Measurements from ENCODE around the gene DMRT2.

Gene DMRT2

DNA sequence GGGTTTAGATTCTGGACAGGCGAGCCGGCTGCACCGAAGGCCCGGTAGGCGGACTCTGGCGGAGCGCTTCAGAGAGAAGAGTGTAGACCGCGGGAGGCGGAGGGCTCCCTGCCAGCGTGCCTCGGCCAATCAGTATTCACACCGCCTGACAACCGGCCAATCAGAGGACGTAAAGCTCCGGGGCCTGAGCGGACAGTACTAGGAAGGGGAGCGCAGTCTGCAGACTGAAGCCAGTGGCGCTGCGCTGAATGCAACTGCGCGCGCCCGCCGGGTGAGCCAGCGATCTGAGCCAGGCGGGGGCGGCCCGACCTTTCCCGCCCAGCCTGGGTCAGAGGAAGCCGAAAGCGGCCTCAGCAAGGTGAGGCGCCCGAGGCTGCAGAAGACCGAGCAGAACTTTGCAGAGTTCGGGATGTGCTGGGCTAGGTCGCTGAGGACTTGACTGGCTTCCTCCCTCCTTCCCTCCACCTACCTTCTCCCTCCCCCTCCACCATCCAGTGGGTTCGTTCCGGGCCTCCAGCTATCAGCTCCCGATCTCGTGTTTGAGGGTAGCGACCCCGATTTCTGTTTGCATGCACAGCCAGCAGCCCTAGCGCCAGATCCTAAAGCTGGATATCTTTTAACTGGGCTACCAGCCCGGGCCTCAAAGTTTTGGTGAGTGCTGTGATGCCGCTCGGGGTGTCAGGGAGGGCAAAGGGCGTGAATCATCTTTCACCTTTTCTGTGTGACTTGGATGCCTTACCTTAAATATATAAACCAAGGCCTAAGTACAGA, at the start of gene DMRT2:
Gene DMRT2, plus strand, starts transcription at position 233 of the 771 bp plus-strand sequence. CDS start 1,257 bp downstream, outside the sequence.
- no peak for DNase-seq

DNA sequence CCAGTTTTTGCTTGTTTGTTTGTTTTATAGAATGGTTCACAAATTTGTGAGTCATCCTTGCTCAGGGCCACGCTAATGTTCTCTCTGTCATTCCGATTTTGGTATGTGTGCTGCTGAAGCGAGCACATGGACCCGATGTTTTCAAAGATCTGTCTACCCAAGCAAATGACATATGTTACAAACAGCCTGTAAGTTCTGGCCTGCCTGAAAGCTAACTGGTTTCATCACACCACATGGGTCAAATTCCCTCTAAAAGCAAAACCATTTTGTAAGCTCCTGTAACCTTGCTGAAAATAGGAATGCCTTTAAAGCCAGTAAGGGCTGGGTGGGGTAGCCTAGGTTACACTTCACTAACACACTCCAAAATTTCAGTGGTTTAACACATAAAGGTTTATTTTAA, 48.3 kb upstream of the DMRT2 start:
- DNase-seq, result no peak

DNA sequence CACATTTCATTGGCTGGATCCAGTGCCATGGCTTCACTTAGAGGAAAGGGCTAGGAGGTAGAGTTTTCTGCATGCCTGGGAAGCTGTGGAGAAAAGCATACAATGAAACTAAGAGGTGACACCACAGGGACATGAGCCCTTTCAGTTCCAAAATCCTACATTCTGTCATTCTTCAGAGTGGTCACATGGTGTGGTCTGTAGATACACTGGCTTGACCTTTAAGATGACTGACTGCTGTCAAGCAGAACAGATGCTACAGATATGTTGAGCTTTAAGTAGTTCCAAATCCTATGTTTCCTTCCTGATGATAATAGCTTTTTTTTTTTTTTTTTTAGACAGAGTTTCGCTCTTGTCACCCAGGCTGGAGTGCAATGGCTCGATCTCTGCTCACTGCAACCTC, 47.5 kb upstream of the DMRT2 start:
- no peak for DNase-seq

DNA sequence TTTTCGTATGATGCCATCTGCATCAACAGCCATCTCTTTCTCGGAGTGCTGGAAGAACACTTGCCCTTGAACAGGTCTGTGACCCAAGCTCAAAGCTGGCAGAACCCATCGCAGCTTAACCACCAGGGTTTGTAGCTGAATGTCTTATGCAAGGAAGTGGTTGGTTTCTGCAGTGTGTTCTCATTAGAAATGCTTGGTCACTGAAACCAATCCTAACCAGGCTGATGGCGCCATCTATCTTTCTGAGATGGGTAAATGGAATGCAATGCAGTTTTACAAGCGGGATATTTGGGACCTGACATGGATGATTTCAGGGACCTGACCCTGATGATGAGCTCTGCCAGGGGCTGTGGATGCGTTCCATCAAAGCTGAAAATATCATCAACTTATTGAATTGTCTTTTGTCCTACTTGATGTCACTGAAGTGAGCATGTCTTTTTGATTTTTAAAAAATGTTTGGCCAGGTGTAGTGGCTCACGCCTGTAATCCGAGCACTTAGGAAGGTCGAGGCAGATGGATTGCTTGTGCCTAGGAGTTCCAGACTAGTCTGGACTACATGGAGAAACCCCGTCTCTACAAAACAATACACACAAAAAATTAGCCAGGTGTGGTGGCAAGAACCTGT, 45.0 kb upstream of the DMRT2 start:
- no peak for DNase-seq

DNA sequence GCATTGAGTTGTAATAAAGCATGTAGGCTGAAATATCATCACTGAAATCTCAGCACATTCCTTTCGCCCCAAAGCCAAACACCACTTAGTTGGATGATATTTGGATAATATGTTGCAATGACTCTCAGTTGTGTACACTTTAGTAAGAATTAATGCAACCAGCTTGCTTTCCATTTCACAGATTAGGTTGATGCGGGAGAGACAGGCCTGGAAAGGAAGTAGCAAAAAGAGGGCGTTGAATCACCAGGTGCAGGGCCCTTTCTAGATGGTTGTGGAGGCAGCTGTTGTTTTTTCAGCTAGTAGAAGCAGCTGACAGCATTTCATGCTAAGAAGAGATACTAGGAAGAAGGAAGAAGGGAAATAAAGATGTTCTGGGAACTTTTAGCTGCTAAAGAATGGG, 42.8 kb upstream of the DMRT2 start:
- DNase-seq, result no peak

DNA sequence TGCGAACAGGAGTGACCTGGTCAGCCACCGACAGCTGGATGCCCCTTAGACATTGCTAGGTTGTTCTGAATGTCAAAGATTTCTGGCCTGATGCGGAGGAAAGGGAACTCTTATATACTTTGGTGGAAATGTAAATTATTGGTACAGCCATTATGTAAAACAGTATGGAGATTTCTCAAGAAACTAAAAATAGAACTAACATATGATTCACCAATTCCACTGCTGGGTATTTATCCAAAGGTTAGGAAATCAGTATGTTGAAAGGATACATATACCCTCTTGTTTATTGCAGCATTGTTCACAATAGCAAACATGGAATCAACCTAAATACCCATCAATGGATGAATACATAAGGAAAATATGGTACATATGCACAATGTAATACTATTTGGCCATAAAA, 41.9 kb upstream of the DMRT2 start:
- DNase-seq, result no peak

DNA sequence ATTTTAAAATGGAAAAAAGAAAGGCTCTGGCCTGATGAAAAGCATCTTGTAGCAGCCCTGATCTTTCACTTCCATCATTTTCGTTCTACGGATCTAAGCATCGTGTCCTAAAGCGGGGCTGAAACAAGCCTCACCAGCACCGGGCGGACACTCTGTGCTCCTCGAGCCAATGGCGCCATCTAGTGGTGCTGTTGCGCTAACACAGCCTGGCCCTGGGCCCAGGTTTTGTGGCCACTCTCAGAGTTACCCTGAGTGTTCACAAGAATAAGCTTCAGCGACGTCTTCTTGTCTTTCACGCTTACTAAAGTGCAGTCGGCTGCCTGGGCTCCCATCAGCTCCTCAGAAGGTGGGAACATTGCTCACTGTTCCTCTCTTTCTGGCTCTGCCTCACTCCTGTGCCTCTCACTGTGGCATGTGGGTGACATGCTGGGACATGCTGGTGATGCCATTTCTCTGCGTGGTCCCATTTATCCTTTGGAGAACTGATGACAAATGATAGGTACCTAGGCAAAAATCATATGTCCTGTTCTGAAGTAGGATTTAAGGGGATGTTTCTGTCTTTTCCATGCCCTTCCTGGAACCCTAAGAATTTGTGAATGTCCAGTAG, 41.0 kb upstream of the DMRT2 start:
- peak; percentile 55 for DNase-seq

DNA sequence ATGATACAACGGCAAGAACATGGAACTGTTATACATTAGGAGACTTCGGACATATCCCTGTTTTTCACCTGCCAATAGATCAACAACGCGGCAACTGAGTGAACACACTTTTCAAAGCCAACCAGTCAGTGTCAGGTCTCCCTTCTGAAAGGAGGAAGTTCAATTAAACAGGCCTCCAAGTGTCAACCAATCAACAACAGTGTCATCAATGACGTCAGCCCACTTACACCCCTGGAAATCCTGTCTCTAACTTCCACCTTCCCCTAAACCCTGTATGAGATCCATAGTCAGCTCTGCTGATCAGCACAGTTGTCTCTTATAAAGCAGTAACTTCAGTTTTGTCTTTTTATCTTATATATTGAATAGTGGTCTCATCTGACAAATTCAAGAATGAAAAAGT, 37.1 kb upstream of the DMRT2 start:
- no peak for DNase-seq

DNA sequence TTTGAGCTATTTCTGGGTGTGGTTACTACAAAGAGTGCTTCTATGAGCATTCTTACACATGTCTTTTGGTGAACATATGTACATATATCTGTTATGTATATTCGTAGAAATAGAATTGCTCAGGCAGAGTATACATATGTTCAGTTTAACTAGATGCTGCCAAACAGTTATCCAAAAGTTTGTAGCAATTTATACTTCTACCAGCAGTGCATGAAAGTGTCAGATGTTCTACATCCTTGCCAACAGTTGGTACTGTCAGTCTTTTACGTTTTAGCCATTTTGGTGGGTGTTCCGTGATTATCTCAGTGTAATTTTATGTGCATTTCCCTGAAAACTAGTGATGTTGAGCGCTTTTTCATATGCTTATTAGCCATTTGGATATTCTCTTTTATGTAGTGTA, 35.9 kb upstream of the DMRT2 start:
- no peak for DNase-seq

DNA sequence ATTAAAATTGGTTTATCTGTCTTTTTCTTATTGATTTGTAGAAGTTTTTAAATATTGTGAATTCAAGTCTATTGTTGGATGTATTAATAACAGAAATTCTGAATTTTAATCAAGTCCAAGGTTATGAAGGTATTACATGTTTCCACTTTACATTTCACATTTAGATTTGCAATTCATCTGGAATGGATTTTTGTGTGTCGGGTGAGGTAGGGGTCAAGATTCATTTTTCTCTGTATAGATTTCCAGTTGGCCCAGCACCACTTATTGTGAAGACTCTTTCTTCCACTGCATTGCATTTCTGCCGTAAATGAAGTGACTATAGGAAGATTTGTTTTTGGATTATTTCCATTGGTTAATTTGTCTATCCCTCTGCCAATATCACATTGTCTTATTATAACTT, 35.5 kb upstream of the DMRT2 start:
- no peak for DNase-seq

DNA sequence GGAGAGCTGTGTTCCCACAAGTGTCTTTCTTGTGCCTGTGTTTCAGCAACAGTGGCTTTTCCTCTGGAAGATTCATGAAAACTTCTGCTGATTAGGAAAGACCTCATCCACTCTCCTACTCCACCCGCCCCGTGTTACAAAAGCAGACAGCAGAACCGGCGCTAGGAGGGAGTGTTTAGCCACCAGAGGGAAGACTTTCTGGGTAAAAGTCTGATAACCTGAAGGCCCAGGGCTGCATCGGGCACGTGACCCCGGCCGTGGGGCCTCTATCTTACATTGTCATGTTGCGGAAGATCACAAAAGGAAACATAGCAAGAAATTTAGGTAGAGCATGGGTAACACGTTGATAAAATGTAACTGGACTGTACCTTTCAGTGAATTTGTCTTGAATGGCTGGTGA, 32.0 kb upstream of the DMRT2 start:
- no peak for DNase-seq

DNA sequence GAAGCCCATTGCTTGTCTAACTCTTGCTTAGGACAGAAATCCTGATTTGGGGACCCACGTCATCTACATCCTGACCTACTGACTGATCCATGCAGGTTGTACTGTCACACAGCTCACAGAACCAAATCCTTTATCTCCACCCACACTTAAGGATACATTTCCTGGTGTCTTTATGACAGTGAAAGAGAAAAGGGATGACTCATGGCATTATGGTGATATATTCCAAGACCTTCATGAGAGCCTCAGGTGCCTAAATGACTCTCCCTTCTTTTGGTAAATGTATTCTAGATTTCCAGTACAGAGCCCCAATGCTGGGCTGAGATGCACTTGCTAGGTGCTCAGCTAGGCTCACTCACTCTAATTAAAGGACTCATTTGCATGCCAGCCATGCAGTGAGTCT, 26.0 kb upstream of the DMRT2 start:
- DNase-seq, result no peak

DNA sequence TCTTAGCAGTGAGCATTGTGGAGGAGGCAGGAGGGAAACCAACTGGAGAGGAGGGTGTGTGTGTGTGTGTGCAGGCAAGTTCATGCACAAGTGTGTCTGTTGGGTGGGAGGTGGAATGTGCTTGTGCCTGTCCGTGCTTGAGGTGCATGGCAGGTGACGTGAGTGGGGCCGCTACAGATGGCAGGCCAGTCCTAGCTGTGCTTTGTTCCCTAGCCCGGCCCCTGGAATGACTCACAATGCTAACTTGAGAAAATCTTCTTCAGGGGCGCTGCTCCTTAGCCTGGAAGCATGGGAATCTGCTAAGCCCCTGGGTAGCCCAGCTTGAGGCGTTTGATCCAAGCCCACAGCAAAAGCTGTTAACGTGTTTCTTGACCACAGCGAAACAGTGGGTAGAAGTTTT, 25.0 kb upstream of the DMRT2 start:
- DNase-seq, result no peak

DNA sequence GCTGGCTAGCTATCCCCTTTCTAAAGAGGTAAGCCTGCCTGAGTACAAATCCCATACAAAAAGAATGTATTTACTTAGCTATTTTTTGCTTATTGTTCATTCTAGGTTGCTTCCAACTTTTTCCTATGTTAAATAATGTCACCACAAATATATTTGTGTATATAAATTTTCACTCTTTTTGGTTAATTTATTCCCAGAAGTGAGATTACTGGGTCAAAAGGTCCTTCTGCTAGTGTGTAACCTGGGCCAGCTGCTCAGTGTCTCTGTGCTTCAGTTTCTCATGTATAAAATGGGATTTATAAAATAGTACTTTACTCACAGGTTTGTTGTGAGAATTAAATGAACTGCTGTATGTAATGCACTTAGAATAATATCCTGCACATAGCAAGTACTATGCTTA, 23.9 kb upstream of the DMRT2 start:
- no peak for DNase-seq

DNA sequence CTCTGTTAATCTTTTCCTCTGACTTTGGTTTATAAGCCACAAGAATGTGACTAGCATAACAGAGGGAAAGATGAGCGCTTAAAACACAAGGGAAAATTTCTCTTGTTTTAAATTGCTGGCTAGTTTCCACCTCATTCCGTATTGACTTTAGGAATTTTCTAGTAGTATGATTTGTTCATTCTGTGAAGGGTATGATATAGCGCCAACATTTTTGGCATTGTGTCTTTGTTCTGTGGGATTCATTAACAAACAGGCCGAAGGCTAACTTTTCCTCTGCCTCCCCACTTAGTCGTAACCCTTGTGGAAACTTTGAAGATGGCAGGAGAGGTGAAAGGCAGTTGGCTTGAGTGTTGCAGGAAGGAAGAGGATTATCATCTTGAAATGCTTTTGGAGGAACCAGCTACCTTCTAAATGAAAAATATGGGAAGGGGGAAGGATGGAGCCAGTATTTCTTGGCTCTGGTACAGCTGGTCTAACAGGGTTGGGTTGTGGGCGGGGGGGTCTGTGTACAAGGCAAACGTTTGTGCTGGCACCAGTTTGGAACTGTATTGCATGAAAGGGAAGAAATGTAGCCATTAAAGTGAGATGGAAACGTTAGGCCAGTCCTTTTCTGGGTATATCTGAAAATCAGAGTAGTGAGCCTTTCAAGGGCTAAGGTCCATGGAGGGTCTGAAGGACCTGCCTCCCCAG, 21.5 kb upstream of the DMRT2 start:
- no peak for DNase-seq

DNA sequence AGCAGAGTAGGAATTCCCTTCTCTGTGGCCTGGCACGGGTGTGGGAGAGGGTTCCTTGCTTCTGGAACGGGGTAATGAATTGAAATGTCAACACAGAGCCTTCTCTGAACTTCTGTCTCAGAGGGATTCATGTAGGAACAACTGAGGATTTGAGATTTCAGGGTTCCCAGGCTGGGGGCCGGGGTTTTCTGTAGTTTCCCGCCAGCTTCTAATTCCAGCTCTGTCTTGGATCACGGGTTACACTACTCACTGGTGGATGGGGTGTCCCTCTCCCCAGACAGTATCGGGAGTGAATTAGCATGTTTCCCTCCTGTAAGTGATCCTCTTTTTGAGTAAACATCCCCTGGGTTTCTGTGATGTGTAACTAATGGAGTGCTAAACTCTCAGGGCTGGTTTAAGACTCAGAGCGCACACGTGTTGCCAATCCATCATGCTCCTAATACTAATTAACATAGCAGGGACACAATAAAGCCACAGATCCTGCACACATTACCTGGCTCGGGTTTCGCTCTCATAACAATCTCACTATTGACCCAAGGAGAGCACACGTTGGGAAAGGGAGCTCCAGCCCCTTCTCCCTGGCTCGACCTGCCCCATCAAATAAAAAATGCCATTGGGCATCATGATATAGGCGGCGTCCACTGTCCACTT, 18.1 kb upstream of the DMRT2 start:
- no peak for DNase-seq

DNA sequence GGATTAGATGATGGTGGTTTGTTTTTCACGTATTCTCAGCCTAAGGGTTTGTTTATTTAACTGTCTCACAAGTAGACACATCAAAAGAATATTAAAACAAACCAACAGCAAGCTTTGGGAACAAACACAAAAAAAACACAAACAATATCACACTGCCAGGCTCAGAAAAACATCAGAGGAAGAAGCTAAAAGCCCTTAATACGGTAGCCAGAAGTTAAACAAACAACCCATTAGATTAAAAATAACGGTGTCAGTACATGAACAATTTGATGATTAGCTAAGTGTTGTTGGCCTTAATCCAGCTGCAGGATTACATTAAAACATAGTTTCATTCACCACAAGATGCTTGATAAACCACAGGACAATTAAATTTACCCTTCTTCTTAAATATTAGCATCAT, 15.9 kb upstream of the DMRT2 start:
- DNase-seq, result no peak

DNA sequence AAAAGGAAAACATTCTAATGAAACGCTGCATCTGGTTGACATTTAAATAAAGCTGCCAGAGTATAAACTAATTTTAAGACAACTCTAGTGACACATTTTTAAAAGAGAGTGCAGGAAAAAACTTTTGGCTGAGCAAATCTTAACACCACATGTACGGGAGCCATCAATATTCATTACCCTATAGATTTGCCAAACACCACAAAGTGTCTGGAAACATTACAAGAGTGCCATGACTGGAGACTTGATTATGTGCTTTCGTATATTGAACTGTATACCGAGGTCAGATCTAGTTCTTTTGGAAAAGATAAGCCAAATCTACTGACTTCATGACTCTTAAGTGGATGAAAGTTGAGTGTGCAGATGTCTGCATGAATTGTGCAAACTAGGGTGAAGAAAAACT, 10.6 kb upstream of the DMRT2 start:
- no peak for DNase-seq

DNA sequence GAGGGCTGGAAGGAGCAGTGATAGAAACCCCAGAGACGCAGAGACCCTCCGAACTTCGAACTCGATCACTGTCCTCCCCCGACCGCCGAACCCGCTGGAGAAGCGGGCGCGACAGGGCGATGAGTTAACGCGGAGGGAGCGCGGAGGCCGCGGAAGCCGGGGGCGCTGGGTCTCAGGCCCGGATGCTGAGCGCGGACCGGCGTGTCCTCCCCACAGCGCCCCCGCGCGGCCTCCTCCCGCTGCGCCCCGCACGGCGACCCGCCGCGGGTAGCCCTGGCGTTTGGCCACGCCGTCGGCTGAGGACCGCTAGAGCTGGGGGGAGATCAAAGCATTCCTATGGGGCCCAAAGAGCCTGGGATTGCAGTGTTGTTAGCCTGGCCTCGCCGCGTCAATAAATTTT, 7.7 kb upstream of the DMRT2 start:
- no peak for DNase-seq

DNA sequence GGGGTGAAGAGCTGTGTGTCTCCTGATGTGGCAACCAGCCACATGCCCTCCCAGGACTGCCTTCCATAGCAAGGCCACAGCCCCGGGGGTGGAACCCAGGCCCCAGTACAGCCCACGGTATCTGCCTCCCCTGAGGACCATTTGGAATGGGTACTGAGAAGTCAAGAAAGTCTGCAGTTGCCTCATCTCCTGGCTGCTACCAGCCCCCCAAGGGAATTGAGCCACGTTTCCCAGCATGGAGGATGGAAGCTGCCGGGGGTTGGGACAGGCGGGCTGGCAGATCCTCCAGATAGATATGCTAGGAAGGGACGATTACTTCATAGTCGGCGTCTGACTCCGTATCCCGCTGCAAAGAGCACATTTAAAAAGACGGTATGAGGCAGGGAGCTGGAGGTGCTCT, 5.5 kb upstream of the DMRT2 start:
- DNase-seq, result no peak

DNA sequence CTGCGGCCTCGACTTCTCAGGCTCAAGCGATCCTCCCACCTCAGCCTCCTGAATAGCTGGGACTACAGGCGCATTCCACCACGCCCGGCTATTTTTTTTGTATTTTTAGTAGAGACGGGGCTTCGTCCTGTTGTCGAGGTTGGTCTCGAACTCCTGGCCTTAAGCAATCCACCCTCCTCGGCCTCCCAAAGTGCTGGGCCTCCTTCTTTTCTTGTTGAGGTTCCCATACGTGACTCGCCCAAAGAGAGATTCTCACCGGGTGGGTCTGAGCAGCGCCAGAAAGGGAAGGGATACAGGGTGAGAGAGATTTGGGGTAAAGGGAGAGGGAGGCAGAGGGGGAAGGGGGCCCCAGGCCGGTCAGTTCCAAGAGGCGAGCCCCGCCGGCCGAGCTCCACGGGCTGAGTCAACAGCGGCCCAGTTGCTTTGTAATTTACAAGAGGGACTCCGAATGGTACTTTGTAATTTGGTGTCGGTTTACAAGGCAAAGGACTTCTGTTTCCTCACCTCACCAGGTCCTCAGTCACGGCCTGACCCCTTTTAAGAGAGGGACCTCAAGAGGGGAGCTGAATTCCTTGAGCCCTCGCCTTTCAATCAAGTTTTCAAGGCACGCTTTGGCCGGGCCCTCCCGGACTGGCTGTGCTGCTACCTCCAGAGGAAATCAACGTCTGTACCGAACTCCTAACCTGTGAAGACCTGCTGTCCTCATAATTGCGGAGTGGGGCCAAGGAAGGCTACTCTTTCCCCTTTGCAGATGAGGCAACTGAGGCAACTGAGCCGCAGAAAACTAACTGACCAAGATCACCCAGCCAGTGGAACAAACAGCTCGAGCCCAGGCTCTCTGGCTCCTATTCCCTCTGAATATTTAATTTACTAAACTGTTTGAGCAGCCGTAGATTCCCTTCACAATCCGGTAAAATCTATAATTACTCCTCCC, 3.3 kb upstream of the DMRT2 start:
- no peak for DNase-seq

DNA sequence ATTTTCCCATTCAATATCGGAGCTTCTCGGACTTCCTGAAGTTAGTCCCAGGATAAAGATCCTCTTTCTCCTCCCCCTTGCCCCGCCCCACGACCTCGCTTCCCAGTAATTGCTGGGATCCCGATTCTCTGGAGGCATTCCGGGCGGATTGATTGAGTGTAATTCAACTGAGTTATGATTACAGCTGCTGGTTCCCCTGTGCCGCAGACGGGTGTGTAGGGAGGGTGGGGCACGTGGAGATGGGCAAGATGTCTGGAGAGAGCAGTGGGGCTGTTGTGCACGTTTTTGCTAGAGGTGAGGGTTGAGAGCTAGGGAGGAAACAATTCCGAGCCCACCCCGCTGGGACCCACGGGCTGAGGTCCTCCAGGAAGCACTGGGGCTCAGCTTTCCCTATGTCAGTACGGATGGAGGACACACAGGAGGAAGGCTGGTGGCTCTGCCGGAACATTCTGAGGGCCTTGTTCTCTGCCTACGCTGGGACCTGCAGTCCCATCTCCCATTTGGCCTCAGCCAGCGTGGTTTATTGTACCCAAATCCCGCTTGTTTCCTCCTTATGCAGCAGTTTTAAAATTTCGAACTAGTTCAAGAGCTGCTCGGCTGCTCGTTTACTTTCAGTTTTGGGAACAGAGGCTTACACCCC, 2.4 kb upstream of the DMRT2 start:
- no peak for DNase-seq
